GM19351 (cell line): ENCODE data around the gene TRMT1.
A peak's percentile ranks its signal among the peaks of the same experiment; 100 is the strongest.

ENCODE experiments used
- ATAC-seq: cut with Tn5 transposase; IDR thresholded peaks from one replicate; pipeline ENCODE4 v1.9.1; 2021; ENCODE audit warnings: mild to moderate bottlenecking, moderate library complexity; ENCODE audit not compliant: unreplicated experiment

The TRMT1 gene

DNA sequence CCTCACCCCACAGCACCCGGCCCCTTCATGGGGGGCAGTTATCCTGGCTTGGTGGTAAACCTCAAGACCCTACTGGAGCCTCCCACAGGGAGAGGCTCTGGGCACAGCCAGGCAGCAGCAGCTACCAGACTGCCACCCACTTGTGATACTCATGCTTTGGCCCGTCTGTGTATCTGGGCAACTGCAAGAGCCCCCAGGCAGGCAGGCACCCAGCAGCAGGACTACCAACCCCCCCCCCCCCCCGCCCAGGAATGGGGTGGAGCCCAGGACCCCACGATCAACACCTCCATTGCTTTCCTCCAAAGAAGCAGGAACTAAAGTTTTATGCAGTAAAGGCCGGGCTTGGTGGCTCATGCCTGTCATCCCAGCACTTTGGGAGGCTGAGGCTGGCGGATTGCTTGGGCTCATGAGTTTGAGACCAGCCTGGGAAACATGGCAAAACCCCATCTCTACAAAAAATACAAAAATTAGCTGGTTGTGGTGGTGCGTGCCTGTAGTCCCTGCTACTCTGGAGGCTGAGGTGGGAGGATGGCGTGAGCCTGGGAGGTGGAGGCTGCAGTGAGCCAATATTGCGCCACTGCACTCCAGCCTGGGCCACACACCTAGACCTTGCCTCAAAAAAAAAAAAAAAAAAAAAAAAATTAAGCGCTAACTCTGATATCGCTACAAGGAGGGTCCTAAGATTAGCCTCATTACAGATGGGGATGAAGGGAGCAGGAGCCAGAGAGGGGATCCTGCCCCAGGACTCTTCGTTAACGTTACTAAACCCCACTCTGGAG, 12.8 kb downstream of the TRMT1 start:
- ATAC-seq: no peak

DNA sequence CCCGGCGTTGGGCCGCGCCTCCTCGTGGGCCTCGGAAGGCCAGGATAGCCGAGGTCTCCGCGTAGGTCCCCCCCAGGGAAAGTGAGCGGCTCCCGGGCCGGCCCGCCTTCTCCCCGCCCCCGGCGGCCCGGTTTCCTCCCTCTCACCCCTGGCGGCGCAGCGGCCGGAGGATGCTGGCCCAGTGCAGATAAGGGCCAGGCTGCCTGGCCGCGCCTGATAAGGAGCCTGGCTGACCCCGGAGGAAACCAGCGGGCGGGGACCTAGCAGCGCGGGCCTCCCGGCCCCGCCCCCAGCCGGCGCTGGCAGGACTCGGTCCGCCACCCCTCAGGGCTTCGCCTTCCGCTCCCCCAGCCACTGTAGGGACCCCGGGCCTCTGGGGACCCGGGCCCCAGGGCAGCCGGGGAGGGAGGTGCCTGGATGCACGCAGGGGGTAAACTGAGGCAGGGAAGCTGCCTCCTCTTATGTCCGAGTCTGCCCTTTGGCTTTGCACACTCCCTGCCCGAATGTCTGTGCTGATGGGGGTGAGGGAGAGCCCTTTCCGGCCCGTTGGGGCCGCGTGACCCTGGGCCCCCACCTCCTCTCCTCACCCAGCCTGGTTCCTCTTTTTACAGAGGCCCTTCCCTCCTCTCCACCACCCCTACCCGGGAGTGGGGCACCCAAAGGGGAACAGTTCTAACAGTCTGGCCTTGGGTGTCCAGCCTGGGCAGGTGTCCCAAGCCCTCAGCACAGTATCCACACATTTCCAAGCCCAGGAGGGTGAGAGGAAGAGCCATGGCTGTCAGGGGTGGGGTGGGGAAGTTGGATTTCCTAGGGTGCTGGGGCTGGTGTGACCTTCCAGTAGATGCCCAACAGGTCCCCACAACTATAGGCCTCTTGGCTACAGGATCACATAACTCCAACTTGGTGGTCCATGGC, 13.6 kb downstream of the TRMT1 start, which contains the start of gene LYL1:
Gene LYL1, minus strand, starts transcription at position 193 of the 915 bp plus-strand sequence. CDS start 1,687 bp downstream, outside the sequence.
- ATAC-seq: peak; percentile 43

DNA sequence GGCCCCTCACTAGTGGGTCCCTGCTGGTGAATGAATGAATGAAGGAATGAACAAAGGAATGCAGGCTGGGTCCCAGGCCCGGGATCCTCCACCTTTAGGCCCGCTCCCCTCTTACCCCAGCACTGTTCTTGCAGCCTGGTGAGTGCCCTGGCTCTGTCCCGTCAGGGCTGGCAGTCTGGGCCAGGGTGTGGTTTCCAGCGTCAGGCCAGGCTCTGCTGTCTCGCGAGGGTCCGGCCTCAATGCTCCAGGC, 14.2 kb downstream of the TRMT1 start:
- no peak for ATAC-seq

DNA sequence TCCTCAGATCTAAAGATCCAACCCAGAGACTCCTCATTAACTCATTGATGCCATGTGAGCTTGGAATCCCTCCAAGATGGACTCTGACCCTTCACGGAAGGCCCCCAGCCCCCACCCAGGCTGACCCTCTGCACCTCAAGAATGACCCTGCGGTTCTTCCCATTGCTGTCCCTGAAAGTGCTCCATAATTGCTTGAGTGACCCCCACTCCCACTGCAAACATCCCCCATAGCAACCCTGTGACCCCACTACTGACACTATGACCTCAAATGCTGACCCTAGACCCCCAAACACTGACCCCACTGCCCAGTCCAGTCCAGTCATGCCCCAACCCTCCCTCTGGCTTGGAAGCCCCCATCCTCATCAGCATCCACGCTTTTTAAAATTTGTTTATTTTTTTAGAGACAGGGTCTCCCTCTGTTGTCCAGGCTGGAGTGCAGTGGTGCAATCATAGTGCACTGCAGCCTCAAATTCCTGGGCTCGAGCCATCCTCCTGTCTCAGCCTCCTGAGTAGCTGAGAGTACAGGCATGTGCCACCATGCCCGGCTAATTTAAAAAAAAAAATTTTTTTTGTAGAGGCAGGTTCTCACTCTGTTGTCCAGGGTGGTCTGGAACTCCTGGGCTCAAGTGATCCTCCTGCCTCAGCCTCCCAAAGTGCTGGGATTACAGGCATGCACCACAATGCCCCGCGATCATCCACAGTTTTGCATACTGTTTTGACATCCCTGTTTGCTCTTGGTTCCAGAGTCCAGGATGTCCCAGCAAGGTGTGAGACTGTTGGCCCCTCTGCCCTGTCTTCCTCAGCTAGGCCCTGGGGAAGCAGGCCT, 14.7 kb downstream of the TRMT1 start:
- ATAC-seq: no peak

DNA sequence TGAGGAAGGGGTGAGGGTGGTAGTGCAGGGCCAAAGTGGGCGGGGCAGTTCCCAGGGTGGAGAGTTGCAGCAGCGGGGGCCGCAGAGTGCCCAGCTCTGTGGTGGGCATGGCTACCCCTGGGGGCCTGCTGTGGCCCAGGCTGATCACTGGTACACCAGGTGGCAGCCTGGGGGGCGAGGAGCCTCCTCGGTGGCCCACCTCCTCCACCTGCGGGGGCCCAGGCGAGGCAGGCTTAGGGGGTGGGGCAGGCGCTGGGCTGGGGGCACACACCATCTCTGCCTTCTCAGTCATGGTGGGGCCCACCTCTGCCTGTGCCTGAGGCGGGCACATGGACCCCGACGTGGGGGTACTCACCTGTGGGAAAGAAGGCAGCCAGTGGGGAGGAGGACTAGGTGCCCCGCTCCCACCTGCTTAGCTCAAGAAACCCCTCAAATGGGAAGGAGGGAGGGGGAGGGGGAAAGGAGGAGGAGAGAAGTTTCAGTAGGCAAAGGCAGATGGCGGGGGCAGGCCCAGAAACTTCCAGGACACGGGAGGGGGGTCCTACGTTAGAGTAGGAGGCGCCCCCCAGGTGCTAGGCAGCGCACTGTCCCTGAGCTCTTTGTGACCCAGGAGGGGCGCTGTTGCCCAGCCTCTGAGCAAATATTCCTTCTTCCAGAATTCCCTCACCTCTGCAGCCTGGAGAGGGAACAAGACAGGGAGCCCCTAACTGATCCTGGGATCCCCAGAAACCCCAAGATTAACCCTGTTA, 15.5 kb downstream of the TRMT1 start:
- ATAC-seq: no peak

DNA sequence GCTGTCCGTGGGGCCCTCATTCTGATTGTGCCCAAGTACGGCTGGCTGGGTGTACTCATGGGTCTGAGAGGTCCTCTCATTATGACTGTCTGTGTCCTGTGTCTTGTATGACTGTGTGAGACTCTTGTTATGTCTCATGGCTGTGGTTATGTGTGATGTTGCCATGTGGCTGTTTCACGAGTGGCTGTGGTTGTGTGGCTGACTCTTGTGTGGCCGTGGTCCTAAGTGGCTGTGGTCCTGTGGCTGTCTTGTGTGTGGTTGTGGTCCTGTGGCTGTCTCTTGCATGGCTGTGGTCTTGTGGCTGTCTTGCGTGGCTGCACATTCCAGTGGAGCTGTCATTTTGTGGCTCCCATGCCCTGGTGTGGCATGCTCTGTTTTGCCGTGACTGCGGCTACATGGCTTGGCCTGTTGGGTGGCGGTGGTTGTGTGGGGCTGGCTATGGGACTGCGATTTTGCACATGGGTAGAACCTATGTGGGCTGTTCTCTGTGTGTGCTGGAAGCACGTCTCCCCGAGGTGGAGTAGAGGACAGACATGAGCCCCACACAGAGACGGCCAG, 16.4 kb downstream of the TRMT1 start:
- no peak for ATAC-seq

DNA sequence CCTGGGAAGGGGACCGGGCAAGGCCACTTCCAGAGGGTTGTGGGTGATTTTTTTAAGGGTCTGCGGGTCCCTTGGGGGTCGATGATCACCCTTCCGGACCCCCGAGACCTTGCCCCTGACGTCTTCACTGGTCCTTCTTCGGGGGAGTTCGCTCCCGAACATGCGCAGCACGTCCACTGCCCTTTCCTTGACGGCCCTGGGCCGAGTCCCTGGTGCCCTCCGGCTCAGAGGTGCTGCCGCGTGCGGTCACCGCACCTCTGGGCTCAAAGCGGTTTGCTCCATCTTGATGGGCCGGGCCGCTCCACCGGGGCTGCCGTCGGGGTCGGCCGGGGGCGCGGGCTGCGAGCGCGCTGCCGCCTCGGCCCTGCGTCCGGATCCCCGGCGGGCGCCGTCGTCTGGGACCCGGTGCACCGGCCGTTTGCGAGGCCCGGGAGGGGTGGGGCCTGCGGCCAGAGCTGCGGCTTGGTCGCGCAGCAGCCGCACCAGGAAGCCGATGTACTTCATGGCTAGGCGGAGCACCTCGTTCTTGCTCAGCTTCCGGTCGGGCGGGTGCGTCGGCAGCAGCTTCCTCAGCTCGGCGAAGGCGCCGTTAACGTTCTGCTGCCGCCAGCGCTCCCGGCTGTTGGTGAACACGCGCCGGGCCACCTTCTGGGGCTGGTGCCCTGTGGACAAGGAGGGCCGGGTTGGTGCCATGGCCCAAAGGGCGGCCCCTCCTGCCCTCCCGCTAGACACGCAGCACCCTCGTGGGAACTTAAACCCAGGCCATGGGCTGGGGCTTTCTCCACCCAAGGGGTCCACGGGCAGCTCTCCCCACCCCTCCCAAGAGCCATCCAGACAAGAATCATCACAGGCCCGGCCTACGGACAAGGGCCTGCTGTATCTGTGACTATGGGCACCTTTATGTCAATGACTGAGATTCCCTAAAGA, 17.2 kb downstream of the TRMT1 start:
- no peak for ATAC-seq

DNA sequence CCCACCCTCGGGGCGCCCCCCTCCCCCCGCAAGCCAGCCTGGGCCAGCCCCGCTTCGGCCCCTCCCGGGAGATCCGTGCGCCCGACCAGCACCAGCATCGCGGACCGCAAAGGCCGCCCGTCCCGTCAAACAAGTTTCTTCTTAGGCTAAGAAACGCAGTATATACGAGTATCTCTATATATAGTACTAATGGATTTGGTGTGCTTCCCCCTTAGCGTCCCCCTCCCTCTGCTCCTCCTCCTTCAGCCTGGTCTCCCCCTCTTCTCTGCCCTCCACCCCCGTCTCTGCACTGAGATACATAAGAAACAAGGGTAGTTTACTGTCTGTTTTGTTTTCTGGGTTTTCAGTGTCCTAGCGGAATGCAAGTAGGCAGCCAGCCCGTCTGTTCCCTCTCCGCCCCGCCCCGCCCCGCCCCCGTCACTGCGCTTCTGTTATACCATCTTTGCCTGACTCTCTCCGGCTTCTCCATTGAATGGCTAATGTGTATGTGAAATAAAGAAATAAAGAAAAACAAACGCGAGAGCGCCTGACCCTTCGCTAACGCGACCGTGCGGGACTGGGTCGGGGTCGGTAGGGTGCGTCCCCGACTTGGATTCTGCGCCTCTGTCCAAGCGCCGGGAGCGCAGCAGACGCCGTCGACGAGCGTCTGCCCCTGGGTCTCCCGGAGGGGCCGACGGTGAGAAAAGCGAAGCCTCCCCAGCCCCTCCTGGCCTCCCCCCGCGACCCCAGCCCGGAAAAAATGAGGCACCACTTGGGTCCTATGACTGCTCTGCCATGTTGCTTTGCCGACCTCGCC, 18.1 kb downstream of the TRMT1 start:
- ATAC-seq: no peak

DNA sequence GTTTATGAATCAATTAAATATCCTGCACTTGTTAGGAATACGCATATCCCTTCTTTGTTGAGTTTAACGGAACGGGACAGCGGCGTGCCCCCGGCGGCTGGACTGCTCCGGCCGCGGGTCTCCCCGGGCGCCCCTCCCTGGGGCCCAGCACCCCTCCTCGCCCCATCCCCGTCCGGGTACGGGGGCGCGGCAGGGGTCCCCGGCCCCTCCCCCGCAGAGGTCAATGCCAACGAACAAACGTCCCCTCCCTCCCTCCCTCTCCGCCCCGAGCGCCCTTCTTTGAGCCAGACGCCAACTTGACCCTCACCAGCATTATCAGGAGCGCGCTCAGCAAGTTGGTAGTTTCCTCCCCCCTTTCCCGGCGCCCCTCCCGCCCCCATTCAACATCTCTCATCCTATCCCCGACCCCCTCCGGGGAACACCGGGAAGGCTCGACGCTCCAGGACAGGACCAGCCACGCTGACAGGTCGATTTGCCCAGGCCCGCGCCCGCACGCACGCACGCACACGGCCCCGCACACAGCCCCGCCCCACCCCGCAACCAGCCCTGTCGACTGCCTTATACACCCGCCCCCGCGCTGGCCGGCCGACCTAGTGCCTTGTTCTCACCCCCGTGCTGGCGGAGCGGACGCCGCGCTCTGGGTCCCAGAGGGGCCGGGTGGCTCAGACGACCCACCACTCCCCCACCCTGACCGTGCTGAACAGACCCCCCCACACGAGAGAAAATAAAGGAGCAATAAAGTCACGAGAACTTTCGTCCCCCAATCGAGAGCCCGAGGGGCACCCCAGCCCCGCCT, 18.9 kb downstream of the TRMT1 start:
- ATAC-seq: no peak

DNA sequence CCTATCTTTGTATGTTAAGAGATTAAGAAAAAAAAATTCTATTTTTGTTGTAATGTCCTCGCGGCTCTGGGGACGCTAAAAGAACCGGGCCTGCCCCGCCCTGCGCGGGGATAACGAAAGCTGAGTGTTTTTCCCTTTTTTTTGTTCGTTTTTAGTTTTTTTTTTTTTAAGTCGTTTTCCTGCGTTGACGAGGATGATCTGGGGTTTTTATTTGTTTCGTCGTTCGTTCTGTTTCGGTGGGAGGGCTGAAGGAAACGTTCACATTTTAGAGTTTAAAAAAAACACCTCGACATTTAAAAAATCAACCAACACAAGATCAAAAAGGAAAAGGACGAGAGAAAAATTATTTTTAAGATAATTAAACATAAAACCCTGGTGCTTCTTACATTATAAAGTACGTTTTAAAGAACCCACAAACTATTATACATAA, 19.5 kb downstream of the TRMT1 start:
- no peak for ATAC-seq

DNA sequence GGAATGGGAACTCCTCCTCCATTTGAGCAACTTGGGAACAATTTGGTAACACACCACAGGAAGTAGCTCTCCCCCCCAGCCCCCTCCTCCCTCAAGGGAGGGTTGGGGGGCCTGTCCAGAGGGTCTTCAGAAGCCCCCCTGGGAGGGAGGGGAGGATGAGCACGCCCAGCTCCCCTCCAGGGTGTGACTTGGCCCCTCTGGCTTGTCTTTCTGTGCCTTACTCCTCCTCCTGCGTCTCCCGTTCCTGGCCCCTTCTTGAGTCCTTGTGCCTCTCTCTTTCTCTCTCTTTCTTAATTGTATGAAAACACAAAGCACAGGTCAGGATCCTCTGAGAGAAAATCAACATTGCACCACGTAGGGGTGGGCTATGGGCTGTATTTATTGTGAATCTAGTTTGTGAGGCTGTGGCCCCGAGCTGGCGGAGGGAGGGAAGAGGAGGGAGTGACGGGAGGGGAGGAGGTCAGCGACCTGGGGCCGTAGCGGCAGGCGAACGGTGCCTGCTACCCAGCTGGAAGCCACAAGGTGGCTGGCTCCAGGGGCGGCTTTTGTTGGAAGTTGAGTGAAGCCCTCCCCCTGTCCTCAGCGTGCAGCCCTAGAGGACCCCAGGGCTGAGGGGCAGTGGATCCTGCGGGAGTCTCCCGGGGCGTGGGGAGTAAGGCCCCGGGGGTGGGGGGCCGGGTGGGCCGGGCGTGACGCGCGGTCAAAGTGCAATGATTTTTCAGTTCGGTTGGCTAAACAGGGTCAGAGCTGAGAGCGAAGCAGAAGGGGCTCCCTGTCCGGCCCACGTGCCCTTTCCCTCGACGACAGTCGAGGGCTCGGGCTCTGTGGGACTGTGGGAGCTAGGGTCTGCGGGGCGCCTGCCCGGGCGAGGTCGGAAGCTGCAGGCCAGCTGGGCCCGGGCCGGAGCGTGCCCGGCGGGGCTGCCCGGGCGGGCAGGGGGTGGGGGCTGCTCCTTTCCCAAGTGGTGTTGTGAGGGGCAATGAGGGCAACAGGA, 20.3 kb downstream of the TRMT1 start:
- no peak for ATAC-seq

DNA sequence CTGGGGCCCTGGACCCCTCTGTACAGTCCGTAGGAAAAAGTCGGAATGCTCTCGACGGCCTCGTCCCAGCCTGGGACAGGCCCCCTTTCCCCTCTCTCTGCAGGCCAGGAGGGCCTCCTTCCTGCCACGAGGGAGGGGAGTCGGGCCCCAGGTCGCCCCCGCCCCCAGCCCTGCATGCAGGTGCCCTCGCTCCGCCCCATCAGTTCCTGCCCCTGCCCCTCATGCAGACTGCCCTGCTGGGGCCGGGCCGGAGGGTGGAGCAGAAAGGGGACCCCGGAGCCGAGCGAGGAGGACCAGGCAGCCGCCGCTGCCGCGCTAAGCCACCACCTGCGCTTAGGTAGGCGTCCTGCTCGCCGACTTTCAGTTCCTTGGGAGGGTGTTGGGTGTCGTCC, 21.2 kb downstream of the TRMT1 start:
- ATAC-seq: no peak

DNA sequence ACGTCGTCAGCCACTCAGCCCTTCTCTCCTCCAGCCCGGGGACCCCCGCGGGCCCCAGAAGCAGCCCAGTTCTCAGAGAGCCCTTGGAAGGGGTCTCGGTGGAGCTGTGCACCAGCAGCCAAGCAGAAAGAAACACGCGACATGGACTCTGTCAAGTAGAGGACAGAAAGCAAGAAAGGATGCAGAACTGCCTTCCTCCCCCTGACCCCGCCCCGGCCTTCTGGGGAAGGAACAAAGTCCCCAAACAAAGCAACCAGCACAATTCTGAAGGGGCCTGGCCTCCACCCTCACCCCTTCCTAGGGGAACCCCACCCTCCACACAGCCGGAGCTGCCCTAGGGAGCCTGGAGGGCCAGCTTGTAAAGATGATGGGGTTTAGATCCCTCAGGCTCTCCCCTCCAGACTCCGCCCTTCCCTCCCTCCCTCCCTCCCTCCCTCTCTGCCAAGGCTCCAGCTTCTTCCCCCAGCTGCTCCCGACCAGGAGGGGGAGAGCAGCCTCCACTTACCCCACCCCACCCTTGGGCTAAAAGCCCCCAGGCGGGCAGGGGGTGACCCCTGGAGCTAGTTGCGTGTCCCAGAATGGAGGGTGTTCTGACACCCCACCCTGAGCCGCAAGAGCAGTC, 21.7 kb downstream of the TRMT1 start:
- no peak for ATAC-seq

DNA sequence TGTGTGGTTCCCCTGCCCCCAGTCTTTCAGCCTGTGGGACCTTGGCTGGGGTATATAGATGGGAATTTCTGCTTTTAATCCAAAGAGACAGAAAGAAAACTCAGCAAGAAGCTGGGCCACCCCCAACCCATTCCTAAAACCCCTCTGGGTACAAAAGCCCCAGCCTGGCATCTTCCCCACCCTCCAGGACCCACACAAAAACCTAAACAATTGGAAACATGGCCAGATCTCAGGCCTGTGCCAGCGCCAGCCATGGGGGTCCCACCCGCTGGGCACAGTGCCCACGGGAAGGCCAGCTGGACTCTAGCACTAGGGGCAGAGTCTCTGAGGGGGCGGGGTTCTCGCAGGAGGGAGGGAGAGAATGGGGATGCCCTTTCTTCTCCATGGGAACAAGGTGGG, 22.4 kb downstream of the TRMT1 start:
- no peak for ATAC-seq

DNA sequence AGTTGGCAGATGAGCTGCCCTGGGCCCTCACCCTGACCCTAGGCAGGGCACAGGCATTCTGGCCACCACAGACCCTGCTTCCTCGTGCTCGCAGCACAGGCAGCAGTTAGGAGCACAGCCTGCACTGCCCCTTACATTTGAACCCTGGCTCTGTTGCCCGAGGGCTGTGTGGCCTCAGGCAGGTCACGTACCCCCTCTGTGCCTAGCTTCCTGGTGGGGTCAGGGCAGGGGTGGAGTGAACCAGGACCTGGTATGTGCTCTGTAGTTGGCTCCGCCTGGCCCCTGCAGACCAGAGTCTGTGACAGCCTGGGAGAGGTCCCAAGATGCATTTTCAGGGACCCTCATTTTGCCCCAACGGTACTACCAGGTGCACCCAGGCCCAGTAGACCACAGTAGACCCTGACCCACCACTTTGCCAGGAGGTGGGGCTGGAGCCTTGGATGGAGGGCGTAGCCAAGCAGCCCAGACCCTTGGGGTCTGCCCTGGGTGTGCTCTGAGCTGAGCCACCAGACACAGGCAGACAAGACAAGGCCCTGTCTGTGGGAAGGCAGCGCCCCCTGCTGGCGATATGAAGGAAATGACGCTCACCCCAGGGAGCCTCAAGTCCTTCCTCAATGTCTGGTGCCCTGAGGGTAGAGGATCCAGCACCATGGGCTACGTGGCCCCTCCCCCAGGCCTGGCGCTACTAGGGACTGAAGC, 23.0 kb downstream of the TRMT1 start:
- no peak for ATAC-seq
